NCI-H2196 treated with DMSO at 0.1 percent for 48 hours (cell line): ENCODE results near the gene CALB2.
A peak's percentile ranks its signal among the peaks of the same experiment; 100 is the strongest.
"Not testable (repeated sequence)": the region's sequence is repeated elsewhere in the genome, so short reads cannot be mapped to it uniquely, and the experiment has no call there.

Source experiments
- DNase-seq: peaks from one replicate; lab custom pipeline; 2025; ENCODE audit not compliant: unreplicated experiment; lab: John Stamatoyannopoulos, UW

The CALB2 gene

DNA sequence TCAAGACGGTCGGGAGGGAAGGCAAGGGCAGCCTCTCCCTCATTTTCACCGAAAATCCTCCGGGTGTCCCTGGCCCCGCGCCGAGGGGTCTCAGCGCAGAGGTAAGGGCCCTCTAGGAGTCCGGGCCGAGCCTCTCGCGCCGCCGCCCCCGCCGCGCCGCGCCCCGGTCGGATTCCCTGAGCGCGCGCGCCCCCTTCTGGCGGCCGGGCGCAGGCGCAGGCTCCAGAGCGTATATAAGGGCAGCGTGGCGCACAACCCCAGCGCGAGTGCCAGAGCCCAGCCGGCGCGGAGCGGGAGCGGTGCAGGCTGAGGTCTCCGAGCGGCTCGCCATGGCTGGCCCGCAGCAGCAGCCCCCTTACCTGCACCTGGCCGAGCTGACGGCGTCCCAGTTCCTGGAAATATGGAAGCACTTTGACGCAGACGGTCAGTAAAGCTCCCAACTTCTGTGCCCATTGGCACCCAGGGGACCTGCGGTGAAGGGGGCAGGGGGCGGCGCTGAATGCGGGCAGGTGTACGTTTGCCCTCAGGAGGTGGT lies at the start of gene CALB2:
Gene CALB2, plus strand, starts transcription at position 260 of the 535 bp plus-strand sequence. Its CDS starts 70 bp downstream, at position 330.
- no peak for DNase-seq

- no peak for DNase-seq
These were observed 46.9 kb upstream of the CALB2 start for GRCh38 chr16:71311553-71312158.

GRCh38 chr16:71313591-71313990 lies 44.9 kb upstream of the CALB2 start:
- not testable (repeated sequence) for DNase-seq

- no peak for DNase-seq
These were observed 43.3 kb upstream of the CALB2 start for GRCh38 chr16:71315269-71315668.

DNA sequence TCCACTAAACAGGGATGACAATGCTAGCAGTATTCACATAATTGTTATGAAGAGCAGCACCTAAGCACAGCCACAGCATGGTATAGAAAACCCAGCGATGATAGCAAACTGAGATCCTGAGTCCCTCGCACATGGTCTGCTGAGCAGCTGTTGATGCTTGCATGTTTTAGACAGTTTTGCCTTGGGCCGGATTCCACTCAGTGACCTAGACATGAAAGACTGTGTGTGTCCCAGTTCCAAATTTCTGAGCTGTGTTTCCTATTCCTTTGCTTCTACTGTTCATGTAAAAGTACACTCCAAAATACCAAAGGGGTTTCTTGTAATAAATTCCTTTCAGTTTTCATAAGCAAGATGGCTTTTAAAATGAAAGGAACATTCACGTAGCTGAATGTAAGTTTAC lies 38.5 kb upstream of the CALB2 start:
- DNase-seq: no peak

- DNase-seq: no peak
These were observed 30.8 kb upstream of the CALB2 start for GRCh38 chr16:71327720-71328119.

- DNase-seq: no peak
These were observed 30.4 kb upstream of the CALB2 start for GRCh38 chr16:71328151-71328550.

DNA sequence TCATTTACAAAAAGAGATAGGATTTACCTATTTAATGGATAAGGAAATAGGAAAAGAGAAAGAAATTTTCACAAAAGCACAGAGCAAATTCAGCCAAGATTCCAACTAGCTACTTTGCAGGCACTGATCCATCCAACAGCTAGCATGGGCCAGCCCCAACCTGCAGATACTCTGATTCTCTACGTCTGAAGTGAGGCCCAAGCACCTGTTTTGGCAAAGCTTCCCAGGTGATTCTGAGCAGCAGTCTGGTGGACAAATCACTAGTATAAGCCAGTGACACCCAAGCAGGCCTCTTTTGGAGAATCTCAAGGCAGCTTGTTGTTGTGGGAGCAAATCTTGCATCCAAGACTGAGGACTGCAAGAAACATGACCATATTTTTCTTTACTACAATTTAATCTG lies 20.9 kb upstream of the CALB2 start:
- no peak for DNase-seq

DNA sequence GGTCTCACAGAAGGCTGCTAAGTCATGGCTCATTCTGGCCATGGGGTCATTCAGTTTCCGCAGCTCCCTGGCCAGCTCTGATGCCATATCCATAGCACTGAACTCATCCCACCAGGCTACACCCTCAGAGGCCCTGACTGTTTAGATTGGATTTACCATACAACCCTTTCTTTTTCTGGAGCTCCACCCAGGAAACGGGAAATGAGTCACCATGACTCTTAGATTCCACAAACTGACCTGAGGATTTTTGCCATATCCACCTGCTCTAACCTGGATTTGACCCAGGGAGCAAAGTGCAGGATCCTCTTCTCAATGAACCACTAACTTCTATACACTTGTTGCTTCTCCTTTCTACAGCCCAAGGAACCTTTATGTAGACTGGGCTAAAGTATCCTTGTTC lies 20.3 kb upstream of the CALB2 start:
- DNase-seq: no peak

DNA sequence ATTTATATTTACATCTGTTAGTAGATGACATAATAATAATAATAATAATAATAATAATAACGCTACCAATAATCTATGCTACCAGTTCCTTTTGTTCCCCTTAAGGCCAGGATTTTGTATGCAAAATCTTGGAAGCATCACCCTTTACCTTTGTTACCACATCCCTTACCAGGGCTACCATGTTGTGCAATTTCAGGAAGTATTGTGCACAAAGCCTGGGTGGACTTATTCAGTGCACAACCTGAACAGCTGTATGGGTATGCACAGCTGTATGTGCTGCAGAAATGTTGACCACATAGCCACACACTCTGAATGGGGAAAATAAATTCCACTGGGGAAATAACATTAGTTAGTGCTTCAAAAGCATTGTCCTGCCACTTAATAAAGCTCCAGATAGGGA lies 19.9 kb upstream of the CALB2 start:
- no peak for DNase-seq

DNA sequence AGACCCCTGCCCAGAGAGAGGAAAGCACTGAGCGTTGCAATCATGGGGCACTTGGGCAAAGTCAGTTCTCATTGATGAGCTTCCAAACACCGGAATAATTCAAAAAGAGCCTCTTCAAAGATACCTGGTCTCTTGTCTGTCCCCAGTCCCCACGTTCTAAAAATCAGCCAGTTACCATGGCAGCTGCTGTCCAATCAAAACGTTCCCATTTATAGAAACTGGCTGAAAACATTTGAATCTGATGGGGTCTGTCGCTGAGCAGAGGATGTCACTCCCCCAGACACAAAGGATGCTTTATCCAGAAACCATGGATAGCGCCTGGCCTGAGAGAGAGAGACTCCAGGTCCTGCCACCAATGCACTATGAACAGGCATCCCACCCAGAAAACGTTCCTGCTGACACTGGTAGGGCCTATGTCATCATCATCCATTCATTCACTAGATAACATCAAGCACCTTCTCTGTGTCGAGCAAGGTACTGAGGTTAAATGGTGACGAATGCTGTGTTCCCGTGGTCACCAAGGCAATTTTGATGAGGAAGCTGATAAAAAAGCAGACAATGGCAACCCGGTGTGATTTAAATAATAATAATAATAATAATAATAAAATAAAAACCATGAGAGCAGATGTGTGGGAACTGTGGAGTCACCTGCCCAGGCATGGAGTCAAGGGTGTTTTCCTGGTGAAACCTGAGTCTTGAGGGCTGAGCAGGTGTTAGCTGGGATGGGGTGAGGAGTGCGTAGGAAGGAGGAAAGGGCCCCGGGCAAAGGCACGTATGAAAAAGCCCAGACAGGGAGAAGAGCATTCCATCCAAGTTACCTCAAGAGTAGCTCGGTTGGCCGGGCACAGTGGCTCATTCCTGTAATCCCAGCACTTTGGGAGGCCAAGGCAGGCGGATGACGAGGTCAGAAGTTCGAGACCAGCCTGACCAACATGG lies 19.0 kb upstream of the CALB2 start:
- DNase-seq: peak; percentile 14

DNA sequence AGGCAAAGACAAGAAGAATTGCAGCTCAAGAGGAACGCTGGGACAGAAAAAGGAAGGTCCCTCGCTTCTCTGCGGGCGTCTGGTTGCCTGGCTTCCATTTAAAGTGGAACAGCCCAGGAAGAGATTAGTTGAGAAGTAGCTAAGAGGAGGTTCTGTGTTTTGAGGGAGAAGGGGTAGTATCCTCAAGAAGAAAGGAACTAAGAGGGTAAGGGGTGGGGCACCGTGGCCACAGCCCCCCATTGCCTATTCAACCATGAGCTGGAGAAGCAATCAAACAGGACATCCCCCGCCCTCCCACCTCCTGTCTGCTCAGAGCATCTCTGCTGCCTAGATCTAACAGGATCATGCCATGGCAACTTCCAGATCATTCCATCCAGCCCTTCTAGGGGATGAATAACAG lies 18.1 kb upstream of the CALB2 start:
- DNase-seq: no peak

- DNase-seq: no peak
These were observed 16.6 kb upstream of the CALB2 start for GRCh38 chr16:71341881-71342280.

DNA sequence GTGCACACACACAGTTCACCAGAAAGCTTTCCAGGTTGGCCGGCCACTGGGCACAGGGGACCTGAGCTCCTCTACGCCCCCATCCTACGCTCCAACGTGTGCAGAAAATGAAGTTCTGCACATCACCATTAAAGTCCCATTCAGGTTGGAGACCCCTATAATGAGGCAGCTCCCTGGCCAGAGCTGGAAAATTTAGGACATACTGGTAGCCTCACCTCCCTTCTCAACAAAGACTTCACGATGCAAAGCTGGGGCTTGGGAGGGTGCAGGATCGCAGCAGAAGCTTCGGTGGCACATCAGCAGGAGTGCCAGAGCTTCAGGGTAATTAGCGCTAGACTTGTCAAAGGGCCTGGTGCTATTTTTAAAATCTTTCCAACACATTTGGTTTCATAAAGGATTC lies 15.4 kb upstream of the CALB2 start:
- DNase-seq: no peak

DNA sequence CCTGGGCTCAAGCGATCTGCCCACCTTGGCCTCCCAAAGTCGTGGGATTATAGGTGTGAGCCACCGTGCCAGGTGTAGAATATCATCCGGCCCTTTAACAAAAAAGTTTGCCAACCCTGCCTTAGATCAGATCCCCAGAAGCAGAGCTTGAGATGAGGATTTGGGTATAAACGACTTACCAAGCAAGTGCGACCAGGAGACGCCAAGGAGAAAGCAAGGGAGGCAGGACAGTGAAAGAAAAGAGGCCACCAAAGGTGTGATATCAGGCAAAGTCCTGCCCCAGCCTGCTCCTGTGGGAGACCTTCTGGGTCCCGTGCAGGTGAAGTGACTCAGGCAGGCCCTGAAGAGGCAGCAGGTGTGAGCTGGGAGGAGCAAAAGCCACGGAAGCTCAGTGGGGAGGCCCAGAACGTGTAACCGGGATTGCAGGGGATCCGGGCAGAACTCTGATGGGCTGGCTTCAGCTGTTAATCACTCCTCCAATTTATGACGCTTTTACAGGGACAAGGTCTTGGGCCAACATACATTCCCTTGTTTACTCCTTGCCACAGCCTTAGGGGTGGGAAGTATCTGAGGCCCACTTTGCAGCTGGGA lies 14.1 kb upstream of the CALB2 start:
- DNase-seq: no peak

- DNase-seq: no peak
These were observed 13.5 kb upstream of the CALB2 start for GRCh38 chr16:71345031-71345430.

GRCh38 chr16:71347146-71347545 lies 11.4 kb upstream of the CALB2 start:
- DNase-seq: no peak

DNA sequence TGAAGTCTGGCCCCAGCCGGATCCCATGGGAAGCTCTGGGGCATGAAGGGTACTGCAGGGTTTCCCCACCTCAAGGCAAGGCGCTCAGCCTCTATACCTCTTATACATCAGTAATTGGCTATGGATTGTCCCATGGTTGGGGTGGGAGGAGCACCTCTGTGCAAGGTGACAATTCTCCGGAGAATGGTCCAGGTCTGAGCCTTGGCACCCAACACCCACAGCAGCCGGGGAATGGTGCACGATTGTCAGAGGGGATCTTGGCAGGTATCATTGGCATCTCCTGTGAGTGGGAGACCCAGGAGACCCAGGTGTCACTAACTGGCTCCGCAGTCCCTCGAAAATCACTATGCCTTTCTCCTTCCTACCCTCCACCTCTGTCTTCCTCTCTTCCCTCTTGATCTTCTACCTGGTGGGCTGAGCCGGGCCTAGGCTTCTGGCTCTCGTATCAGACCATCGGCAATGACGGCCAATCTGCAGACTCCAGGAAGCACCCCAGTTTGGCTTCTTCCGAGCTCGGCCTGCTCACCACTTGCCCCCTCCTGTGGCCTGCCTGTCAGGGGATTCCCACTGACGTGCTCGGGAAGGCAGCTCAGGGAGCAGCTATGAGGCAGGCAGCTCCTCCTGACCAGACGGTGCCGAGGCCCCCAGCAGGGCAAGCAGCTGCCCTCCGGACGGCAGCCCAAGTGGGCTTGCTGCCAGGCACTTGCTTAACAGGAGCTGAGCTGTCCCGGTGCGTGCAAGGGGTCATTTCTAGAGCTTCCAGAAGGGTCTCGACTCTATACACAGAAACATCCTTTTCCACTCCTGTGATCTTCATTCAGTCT lies 10.0 kb upstream of the CALB2 start:
- no peak for DNase-seq

DNA sequence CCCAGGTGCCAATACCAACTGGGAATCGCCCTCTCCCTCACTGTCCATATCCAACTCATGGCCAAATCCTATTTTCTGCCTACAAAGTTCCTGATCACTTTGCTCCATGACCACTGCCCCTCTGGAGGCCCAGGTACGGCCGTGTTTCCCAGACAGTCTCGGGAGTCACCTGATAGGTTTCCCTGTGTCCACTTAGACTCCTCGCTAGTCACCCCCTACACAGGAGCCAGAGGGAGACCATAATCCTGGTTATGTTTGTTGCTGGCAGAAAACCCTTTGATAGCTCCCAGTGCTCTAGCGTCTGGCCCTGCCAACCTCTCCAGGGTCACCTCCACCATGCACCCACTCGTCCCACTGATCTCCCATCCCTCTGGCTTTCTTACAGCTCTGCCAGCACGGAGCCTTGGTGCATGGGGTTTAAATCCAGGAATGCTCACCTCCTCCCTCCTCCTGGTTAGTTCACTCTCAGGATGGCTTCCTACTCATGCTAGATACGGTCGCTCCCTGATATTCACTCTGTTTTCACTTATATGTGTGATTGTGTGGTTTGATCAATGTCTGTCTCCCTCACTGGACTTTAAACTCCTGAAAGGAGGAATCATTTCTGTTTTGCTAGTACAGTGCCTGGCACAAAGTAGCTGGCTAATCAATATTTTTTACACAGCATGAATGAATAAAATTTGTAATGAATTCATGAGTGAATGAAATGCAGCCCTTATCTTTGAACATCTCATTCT lies 7.5 kb upstream of the CALB2 start:
- DNase-seq: no peak

DNA sequence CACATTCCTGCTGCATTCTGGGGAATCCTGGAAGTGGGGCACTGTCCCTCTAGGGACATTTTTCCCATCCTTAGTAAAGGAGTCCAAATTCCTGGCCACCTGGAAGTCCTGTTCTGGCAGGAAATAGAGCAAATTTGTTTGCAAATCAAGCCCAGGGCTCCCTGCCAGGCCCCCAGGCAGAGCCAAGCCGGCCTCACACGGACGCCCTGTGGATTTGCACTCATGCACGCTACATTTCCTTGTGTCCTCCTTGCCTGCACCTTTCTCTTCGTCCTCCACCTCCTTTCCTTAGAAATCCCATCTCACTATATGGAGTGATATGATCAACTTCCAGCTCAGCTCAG lies 7.0 kb upstream of the CALB2 start:
- DNase-seq: no peak
